Jurkat, Clone E6-1 (cell line): Measurements from ENCODE around the gene OR6S1.
A peak's percentile ranks its signal among the peaks of the same experiment; 100 is the strongest.
"Not testable (repeated sequence)": the region's sequence is repeated elsewhere in the genome, so short reads cannot be mapped to it uniquely, and the experiment has no call there.

Experiments
- DNase-seq: peaks from one replicate; pipeline ENCODE4 v3.0.0-alpha.2; 2011; ENCODE audit warnings: low read depth, low spot score
- H3K4me3 ChIP-seq: 2 replicates; pipeline ENCODE4 v1.5.1; 2011; ENCODE audit warnings: mild to moderate bottlenecking, low read length, control low read depth, moderate library complexity

OR6S1 gene

DNA sequence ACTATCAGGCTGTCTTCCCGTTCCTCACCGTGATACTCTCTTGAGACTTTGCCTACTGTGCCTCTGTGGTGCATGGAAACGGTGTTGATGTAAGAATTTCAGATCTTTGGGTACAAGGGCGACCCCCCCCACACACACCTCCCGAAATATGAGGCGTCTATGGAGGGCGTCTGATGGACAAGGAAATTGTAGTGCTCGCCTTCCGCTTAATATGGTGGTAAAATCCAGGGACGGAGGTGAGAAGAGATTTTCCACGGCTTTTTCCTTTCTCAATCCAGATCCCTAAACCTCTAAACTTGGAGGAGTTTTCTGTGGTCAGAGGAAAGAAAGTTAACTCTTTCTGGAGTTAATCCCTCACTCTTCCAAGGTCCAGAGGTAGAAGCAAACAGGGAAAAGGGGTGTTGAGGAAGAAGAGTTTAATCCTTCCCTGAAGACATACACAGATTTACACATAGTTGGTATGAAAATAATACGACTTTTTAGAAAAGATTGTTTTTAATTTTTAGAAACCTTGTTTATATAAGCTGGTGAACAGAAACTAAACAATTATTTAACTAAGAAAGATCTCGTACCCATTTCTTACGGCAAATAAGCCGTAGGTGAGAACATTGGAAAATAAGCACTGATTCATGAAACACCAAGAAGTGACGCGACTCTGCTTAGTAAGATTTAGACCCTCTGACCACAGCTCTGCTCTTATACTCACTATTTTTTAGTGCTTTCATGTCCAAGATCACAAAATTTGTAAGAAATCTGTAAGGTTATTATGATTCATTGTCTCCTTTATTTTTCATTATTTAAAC is 27.3 kb downstream of the OR6S1 start:
- no peak for DNase-seq
- H3K4me3 ChIP-seq: peak overlapping the region; percentile 54

DNA sequence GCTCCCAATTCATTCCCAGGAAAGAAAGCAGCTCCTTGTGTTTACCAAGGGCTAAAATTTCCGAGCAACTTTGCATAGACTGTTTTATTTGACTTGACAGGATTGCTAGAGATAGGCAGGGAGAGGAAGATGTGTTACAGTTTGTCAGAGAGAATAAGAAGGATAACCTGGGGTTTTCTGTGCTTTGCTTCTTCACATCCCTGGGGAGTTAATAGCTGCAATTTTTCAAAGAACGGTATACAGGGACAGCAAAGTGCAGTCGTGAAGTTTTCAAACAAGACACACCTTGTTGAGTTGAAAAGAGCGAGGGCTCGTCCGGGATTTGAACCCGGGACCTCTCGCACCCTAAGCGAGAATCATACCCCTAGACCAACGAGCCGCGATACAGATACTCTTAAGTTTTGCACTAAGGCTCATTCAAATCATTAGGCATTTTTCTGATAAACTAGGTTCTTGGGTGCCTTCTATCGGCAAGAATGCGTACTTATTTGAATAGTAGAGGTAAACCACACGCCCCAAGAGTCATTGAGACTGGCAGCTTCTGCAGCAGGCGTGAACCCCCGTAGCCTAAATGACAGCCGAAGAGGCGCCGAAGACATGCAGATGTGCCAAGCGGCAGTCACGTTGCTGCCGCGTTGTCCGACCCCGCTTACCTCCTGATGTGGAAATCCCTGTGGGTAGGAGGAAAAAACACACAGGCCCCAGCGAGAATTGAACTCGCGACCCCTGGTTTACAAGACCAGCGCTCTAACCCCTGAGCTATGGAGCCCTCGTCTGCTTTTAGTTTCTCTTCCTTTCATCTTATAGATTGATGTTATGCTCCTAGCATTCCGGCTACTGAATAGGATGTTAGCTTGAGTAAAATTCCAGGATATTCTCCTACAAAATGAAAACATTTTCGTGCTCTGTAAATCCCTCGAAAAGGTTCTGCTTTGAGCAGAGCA is 28.1 kb downstream of the OR6S1 start:
- peak overlapping the region; percentile 54 for H3K4me3 ChIP-seq
- DNase-seq: peak; percentile 97

DNA sequence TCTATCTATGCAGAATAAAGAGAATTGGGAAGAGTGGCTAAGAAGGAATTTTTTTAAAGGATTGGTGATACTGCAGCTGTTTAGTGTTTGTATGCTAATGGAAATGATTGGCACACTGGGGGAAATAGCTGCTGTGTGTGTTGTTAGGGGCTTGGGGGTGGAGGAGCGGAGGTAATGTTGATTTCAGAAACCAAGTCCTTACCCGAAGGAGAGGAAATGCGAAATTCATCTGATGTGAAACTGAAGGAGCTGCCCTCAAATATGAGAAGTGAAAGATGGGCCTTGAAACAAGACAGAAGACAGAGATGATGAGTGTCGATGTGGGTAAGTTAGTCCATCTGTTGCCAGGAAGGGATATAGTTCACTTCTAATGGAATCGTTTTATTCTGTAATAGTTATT is 29.1 kb downstream of the OR6S1 start:
- H3K4me3 ChIP-seq: no peak overlapping the region
- no peak for DNase-seq

DNA sequence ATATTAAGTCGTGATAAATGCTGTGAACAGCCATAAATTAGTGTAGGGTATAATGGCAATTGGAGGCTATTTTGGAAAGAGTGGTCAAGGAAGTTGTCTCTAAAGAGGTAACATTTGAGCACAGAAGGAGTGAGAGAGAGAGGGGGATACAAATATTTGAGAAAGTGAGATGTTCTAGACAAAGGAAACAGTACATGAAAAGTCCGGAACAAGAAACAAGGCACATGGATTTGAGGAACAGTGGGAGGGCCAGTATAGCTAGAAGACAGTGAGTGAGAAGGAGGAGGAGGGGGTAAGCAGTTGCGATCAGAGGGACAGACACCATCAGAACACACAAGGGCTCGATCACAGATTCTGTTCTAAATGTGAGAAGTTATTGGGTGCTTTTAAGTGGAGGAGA is 30.2 kb downstream of the OR6S1 start:
- no peak for DNase-seq
- H3K4me3 ChIP-seq: no peak overlapping the region

DNA sequence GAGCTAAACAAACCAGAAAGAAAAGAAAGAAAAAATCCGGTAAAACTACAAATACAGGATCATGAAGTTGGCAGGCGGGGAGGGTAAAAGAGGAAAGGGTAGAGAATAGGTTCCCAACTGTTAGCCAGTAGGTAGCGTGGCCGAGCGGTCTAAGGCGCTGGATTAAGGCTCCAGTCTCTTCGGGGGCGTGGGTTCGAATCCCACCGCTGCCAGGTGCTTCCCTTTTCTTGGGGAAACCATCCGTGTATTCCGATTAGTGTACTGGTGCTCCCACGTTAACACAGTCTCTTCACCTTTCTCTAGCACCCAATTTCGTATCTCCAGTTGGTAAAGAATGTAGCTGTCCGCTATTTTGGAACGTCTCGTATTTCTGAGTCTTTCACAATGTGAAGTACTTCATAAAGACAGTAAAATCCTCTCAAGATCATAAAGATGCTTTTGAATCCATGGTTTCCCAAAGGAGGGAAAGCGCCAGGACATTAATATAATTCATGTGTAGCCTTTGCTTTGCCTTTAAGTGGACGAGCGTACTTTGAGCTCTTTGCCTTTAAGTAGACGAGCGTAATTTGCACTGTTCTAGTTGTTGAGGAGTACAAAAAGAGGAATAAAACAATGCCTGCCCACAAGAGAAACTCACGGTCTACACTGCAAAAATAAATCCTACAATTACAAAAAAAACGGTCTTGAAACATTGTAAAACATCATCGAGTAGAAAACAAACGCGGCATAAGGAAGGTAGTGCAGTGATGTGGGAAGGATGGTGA is 31.3 kb downstream of the OR6S1 start:
- peak overlapping the region; percentile 80 for H3K4me3 ChIP-seq
- DNase-seq: peak; percentile 71

DNA sequence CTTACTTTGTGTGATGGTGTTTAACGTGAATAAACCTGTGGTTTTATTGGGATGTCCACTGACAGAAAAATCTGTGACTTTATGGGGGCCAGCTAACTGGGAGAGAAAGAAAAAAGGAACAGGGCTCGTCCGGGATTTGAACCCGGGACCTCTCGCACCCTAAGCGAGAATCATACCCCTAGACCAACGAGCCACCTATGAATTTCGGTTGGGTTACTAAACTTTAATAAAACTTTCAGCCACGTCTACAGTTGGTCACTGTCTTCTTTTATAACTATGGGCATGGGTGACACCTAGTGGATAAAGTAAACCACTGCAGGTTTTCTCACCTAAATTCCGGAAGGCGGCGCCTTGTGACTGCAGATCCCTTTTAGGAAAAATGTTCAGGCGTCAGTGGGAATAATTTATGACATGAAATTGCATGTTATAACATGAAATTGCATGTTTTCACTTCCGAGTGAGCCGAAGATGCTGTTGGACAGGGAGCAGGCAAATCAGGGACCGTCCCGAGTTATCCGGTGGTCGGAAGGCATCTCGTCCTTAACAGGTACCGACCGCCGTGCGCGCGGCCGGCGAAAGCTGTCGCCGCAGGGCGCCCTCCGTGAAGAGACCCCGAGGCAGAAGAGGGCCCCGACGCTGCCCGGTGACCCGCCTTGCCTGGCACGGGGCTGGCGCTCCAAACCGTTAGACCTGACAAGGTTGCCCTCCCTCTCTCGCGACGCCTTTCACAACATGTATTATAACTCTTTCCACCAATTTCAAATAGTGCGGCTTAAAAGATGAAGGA is 32.1 kb downstream of the OR6S1 start:
- peak; percentile 84 for DNase-seq
- H3K4me3 ChIP-seq: peak overlapping the region; percentile 80

DNA sequence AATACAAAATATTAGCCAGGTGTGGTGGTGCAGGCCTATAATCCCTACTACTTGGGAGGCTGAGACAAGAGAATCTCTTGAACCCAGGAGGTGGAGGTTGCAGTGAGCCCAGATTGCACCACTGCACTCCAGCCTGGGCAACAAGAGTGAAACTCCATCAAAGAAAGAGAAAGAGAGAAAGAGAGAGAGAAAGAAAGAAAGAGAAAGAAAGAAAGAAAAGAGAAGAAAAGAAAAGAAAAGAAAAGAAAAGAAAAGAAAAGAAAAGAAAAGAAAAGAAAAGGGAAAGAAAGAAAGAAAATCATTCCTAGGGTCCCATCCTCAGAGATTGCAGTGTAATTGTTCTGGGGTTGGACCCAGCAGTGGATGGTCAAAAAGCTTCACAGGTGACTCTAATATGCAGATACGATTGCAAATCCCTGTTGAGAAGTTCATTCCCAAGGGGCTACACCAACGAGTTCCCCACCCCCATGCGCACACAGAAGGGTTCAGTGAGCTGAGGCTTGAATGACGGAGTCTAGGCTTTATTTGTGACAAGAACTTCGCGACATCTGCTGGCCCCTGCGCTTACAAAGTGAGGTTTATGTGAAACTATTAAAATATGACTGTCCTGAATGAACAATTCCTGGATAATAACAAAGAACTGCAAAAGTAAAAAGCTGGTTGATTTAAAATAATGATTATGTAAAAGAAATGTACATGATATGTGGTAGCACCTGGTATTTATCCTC is 32.9 kb downstream of the OR6S1 start:
- no peak overlapping the region for H3K4me3 ChIP-seq

DNA sequence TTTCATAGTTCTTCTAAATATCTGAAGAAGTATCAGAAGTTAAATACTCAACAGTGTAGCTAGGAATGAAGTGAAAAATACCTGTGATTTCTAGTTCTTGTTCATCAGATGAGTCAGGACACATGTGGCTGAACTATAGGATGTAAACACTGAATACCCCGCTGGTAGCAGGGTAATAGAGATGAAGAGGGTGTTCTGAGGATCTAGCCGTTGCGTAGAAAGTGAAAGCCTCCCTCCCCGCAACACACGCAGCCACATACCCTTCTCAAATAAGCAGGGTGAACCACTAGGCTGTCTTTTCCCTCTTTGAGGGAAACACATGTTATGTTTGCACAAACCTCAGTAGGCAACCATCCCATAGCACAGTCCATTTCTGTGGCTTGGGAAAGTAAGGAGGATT is 33.9 kb downstream of the OR6S1 start:
- DNase-seq: no peak
- H3K4me3 ChIP-seq: no peak overlapping the region

More for the DNA sequence above, 32.9 kb downstream of the OR6S1 start:
- no peak for DNase-seq

DNA sequence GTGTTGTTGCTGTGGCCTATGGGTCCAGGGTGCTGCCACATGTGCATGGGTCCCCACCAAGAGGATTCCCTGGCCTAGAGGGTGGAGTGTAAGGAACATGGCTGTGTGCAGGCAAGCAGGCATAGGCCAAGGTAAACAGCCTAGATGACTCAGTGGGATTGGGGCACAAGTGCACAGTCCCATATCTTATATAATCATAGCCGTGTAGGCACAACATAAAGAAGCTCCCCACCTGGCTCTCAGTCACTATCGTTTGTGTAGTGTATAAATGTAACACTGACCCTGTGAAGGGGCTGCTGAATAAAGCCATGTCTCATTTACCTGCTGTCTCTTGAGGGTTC is 34.6 kb downstream of the OR6S1 start:
- no peak overlapping the region for H3K4me3 ChIP-seq
- DNase-seq: no peak

DNA sequence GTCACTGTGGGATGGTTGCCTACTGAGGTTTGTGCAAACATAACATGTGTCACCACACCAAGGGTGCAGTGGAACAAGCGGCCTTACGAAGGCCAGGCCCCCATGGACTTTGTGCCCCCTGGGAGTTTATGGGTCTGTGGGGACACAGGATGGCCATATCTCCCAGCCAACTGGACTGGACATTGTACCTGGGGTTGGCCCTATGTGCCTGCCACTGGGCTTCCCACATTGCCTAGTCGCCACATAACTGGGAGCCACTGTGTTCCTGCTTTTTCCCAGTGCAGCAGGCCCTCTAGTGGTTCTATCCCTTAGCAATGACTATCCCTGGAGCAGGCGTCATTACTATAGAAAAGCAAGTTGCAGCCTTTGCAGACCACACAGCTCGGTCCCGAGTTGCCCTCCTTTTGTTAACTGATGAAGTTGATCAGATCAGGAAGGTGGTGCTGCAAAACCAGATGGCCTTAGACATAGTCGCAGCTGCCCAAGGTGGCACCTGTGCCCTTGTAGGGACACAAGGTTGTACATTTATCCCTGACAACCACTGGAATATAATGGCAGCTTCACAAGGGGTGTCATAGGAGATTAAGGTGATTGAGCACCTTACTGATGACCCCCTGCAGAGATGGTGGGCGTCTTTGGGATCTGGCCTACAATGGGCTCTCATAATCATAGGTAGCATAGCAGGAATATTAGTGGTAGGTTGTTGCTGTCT is 35.1 kb downstream of the OR6S1 start:
- no peak for DNase-seq
- H3K4me3 ChIP-seq: no peak overlapping the region

DNA sequence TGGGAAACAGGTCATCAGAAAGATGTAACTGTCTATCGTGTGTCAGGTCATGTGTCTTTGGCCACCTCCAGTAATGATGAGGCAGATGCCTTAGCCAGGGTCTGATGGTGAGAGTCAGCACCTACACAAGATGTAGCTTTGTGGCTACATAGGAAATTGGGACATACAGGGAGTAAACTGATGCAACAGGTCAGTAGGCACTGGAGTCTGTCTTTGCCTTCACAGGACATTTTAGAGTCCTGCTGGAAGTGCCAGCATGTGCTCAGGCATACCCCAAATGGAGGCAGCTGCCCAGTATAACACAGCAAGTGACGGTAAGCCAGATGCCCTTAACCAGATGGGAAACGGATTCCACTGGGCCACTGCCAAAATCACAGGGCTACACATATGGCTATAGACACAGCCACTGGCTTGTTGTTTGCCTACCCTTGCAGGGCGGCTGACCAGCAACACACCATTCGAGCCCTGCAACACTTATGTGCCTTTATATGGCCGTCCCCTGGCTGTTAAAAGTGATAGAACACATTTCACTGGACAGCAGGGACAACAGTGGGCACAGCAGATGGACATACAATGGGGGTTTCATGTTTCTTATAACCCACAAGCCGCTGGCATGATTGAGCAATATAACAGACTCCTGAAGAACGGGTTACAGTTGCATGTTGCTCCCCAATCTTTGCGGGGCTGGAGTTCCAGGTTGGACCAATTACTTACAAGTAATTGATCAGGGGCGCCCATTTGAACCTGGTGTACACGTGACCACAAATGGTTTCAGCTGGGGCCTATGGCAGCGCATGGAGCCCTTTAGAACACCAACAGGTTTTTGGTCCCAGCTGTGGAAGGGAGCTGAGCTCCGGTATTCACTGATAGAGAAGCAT is 37.4 kb downstream of the OR6S1 start:
- H3K4me3 ChIP-seq: no peak overlapping the region
- DNase-seq: no peak

DNA sequence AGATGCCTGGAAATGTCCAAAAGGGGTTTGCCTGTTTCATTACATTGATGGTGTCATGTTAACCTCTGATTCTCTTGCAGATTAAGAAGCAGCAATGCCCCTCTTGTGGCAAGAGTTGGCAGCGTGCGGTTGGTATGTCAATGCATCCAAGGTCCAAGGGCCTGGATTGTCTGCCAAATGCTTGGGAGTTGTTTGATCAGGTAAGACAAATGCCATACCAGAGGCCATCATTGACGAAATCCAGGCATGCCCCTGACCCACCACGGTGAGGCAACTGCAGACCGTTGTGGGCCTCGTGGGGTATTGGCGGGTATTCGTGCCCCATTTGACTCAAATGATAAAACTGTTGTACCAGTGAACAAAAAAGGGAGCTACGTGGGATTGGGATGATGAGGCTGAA is 38.9 kb downstream of the OR6S1 start:
- no peak for DNase-seq
- H3K4me3 ChIP-seq: no peak overlapping the region

DNA sequence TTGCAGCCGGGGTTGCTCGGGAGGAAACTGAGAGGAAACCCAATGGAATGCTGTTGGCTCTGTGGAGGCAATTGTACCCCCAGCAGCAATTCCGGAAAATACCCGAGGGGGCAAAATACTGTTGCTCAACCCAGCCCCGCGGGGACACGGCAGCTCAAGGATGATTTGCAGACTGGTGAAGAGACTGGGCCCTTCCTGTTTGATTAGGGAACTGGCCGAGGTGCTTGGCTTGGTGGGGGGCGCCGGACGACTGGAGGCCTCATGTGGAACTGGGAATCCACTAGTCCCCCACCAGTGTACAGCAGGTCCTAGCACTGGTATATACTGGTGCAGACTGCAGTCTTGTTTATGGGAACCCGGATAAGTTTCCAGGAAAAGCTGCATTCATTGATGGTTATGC is 40.0 kb downstream of the OR6S1 start:
- H3K4me3 ChIP-seq: no peak overlapping the region
- no peak for DNase-seq

DNA sequence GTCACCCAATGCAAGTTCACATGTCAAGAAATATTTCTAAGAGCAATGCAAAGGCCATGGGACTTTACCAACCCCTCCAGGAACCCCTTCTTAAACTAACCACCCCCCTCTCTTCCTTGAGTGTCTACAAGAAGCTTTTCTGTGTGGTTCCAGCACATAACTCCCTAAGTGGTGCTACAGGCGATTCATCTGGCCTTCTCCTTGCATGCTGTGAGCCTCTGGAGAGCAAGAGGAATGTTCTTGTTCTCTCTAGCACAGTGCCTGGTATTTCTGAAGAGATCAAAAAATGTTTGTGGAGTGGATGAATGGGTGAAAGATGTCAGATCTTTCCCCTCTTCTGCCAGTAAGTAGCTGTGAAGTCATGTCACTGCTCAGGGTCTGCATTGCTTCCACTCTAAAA is 44.4 kb downstream of the OR6S1 start:
- no peak for DNase-seq
- no peak overlapping the region for H3K4me3 ChIP-seq

DNA sequence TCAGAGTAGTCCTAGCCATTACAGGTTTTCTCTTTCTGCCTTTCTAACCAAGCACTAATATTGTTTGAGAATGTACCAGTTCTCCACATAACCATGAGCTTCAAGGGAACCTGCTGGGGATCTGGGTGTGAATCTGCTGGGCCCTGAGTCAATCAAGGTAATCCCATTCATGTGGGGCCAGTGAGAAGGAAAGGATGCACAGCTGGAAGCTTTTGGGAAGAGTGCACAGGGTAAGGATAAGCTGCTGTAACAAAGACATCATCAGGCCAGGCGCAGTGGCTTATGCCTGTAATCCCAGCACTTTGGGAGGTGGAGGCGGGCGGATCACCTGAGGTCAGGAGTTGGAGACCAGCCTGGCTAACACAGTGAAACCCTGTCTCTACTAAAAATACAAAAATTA is 45.8 kb downstream of the OR6S1 start:
- DNase-seq: not testable (repeated sequence)

DNA sequence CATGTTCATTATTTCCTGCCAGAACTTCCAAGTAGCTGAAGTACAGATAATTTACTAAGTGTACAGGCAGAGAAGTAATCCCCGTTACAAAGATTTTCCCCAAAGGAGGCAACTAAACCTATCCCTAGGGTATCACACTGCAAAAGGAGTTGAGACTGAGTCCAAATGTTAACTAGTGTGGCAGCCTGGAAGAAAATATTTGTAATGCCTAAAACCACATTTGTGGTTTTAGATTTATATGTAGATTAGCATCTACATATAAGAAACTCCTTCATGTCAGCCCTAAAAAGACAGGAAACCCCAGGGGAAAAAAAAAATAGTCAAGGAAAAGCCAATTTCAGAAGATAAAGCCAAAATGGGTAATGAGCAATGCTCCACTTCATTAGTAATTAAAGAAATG is 48.9 kb downstream of the OR6S1 start:
- no peak overlapping the region for H3K4me3 ChIP-seq
- DNase-seq: no peak

More for the DNA sequence above, 45.8 kb downstream of the OR6S1 start:
- H3K4me3 ChIP-seq: not testable (repeated sequence)

DNA sequence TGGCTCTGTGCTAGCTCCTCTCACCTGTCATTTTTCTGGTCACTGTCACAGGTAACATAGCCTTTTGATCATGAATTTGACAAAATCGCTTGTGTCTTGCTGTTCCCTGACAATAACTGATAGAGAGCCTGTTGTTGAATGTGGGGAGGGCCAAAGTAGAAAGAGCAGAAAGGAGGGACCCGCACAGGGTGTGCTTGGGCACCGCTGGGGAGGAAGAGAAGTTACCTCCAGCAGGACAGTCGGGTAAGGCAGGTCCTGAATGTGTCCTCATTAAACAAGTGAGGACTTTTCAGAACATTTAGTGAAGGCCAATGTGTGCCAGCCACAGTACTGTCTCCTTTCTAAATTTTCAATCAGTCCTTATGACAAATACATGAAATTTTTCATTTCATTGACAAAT is 50.3 kb downstream of the OR6S1 start, which contains the start of gene RNASE12:
TSS of gene RNASE12 (minus strand) at position 142 of the 400 bp plus-strand sequence. CDS start 653 bp downstream, outside the sequence.
- H3K4me3 ChIP-seq: no peak within 1 kb of the TSS
- DNase-seq: no peak
